GM21619 (cell line): ENCODE measurements around the gene HSPB6.
"Not testable (repeated sequence)": the region's sequence is repeated elsewhere in the genome, so short reads cannot be mapped to it uniquely, and the experiment has no call there.

ENCODE experiments used
- ATAC-seq: cut with Tn5 transposase; IDR thresholded peaks from one replicate; pipeline ENCODE4 v1.9.1; 2021; ENCODE audit not compliant: unreplicated experiment

The HSPB6 gene

GRCh38 chr19:35732540-35733179 lies 24.2 kb downstream of the HSPB6 start:
- no peak for ATAC-seq

- ATAC-seq, result no peak
Observed at GRCh38 chr19:35731779-35732405, 24.9 kb downstream of the HSPB6 start.

DNA sequence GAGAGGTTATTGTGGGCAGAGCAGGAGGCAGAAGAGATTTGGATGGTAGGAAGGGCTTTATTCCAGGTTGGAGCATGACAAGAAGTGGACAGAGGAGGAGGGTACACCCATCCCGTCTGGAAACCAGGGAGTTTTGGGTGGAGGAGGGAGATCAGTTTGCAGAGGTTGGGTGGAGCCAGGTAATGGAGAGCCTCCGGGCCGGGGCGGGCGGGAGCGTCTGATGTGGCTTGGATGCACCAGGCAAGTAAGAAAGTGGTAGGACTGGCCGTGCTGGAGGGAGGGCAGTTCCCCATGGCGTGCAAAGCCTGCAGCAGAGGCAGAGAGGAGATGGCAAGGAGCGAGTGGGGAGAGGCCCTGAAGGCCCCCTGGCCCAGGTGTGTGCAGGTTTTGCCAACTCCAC lies 25.5 kb downstream of the HSPB6 start:
- ATAC-seq, result no peak

- no peak for ATAC-seq
Observed at GRCh38 chr19:35730326-35730725, 26.5 kb downstream of the HSPB6 start.

DNA sequence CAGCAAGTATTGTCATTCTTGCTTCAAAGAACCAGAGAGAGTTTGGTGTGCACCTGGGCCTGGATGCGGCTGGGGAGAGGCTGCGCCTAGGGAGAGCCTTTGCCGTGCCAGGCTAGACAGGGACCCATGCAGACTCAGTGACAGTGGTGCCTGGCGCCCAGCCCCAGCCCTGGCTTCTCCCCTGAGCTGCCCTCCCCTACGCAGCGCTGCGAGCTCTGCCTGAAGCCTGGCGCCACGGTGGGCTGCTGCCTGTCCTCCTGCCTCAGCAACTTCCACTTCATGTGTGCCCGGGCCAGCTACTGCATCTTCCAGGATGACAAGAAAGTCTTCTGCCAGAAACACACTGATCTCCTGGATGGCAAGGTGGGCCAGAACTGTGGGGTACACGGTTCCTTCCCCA lies 27.1 kb downstream of the HSPB6 start:
- no peak for ATAC-seq

GRCh38 chr19:35729021-35729420 lies 27.8 kb downstream of the HSPB6 start:
- ATAC-seq, result no peak

DNA sequence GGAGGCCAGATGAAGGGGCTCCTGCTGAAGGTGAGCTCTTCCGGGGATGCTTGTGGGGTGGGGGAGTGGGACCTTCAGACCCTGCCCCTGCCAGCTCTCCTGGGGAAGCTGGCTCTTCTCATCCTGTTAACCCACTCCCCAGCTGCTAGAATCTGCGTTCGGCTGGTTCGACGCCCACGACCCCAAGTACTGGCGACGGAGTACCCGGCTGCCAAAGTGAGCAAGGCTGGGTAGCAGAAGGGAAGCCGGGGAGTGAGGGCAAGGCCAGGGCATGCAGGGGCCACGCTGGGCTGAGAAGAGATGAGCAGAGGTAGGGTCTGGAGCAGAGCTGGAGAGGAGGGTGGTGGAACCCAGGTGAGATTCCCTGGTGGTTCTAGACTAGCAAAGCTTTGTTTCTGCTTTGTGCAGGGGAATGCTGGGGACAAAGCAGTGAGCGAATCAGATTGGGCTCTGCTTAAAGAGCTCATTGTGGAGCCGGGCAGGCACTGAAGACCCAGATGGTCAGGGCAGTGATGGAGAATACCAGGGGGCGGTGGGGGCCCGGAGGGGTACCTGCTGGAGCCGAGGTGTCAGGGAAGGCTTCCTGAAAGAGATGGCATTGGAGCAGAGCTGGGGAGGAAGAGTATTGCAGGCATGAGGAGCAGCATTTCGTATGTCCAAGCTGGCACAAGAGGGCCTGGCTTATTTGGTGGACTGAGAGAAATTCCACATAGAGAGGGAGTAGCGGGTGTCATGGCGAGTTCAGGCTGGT lies 28.7 kb downstream of the HSPB6 start:
- ATAC-seq, result no peak

GRCh38 chr19:35727053-35727955 lies 29.5 kb downstream of the HSPB6 start:
- ATAC-seq, result no peak

DNA sequence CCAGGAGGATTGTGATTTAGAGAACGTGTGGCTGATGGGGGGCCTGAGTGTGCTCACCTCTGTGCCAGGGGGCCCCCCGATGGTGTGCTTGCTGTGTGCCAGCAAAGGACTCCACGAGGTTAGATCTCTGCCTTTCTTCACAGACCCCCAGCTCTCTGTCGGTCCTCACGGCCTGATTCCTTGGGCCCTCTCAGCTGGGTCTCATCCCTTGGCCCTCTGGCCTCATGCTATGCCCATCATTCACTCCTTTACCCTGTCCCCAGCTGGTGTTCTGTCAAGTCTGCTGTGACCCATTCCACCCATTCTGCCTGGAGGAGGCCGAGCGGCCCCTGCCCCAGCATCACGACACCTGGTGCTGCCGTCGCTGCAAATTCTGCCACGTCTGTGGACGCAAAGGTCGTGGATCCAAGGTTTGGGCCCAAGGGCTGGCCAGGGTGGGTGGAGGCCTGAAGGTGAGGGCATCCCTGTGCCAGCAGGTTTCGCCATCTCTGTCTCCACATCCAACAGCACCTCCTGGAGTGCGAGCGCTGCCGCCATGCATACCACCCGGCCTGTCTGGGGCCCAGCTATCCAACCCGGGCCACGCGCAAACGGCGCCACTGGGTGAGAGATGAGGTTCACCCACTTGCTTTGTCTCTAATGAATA lies 31.5 kb downstream of the HSPB6 start:
- ATAC-seq, result no peak

GRCh38 chr19:35724560-35724959 lies 32.3 kb downstream of the HSPB6 start:
- no peak for ATAC-seq

GRCh38 chr19:35724132-35724531 lies 32.7 kb downstream of the HSPB6 start:
- not testable (repeated sequence) for ATAC-seq

- ATAC-seq, result no peak
Observed at GRCh38 chr19:35723671-35724070, 33.2 kb downstream of the HSPB6 start.

DNA sequence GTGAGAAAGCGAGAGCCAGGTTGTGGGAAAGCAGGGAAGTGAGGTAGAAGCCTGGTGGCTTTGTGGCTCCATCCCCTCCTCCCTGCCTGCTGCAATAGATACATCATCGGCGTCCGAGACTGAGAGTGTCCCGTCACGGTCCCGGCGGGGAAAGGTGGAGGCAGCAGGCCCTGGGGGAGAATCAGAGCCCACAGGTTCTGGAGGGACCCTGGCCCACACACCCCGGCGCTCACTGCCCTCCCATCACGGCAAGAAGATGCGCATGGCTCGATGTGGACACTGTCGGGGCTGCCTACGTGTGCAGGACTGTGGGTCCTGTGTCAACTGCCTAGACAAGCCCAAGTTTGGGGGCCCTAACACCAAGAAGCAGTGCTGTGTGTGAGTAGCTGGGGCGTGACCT lies 33.9 kb downstream of the HSPB6 start:
- ATAC-seq, result no peak

- ATAC-seq, result no peak
Observed at GRCh38 chr19:35722461-35722860, 34.4 kb downstream of the HSPB6 start.

- no peak for ATAC-seq
Observed at GRCh38 chr19:35721374-35721773, 35.5 kb downstream of the HSPB6 start.

- no peak for ATAC-seq
Observed at GRCh38 chr19:35720648-35721047, 36.2 kb downstream of the HSPB6 start.

- ATAC-seq, result no peak
Observed at GRCh38 chr19:35720163-35720524, 36.7 kb downstream of the HSPB6 start.

DNA sequence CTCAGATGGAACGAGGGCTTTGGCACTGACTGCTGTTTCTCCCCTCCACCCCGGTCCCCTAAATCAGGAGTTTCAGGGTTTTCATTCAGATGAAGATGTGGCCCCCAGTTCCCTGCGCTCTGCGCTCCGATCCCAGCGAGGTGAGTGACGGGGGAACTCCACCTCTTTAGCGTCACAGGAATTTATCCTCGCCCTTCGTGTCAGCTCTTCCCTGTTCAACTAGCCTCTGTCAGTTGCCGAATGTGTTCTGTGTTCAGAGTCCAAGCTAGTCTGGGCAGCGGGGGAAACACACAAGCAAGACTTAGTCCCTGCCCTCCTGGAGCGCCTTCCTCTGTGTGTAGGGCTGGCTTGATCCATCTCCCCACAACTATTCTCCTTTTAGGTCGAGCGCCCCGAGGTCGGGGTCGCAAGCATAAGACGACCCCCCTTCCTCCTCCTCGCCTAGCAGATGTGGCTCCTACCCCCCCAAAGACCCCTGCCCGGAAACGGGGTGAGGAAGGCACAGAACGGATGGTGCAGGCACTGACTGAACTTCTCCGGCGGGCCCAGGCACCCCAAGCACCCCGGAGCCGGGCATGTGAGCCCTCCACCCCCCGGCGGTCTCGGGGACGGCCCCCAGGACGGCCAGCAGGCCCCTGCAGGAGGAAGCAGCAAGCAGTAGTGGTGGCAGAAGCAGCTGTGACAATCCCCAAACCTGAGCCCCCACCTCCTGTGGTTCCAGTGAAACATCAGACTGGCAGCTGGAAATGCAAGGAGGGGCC lies 37.2 kb downstream of the HSPB6 start:
- no peak for ATAC-seq

GRCh38 chr19:35718345-35719041 lies 38.3 kb downstream of the HSPB6 start:
- no peak for ATAC-seq
